Osteoblast (primary cell): ENCODE data around the gene TSPO2. TPM values are rescaled to one million over a fixed set of nuclear protein-coding genes. Genes with fewer than 3 reads are reported as not detected.
A peak's percentile ranks its signal among the peaks of the same experiment; 100 is the strongest.

ENCODE experiments used
- DNase-seq: peaks from one replicate; pipeline ENCODE4 v3.0.0; 2011; ENCODE audit warnings: low spot score, mixed read lengths; ENCODE audit not compliant: insufficient read length; ENCODE audit errors: missing footprints
- H2AFZ ChIP-seq: 2 replicates; pipeline ENCODE4 v1.6.0; 2011; ENCODE audit warnings: mild to moderate bottlenecking, low read length
- H3K27ac ChIP-seq: 2 replicates; pipeline ENCODE4 v1.5.1; 2011; ENCODE audit warnings: mild to moderate bottlenecking, low read depth, low read length, moderate library complexity
- H3K27me3 ChIP-seq: 2 replicates; pipeline ENCODE4 v1.6.0; 2012; ENCODE audit warnings: mild to moderate bottlenecking, control low read depth, inconsistent platforms, low read length, moderate library complexity; ENCODE audit not compliant: insufficient read depth
- H3K36me3 ChIP-seq: 2 replicates; pipeline ENCODE4 v1.5.1; 2011; ENCODE audit warnings: mild to moderate bottlenecking, low read length, control low read depth, moderate library complexity; ENCODE audit not compliant: insufficient read depth
- H3K4me1 ChIP-seq: 2 replicates; pipeline ENCODE4 v1.5.1; 2011; ENCODE audit warnings: mild to moderate bottlenecking, low read length, control low read depth, moderate library complexity; ENCODE audit not compliant: insufficient read depth
- H3K4me2 ChIP-seq: 2 replicates; pipeline ENCODE4 v1.6.0; 2011; ENCODE audit warnings: mild to moderate bottlenecking, low read length; ENCODE audit not compliant: insufficient read depth
- H3K4me3 ChIP-seq: fragments of 200-600 bp; sonication (generic); 3 replicates; pipeline ENCODE4 v1.5.1; 2012; ENCODE audit warnings: mild to moderate bottlenecking, low read length, inconsistent platforms; ENCODE audit not compliant: insufficient read depth
- H3K79me2 ChIP-seq: 2 replicates; pipeline ENCODE4 v1.6.0; 2012; ENCODE audit warnings: mild to moderate bottlenecking, low read length, control low read depth, inconsistent platforms; ENCODE audit not compliant: insufficient read depth
- H3K9me3 ChIP-seq: 2 replicates; pipeline ENCODE4 v1.5.1; 2011; ENCODE audit warnings: low read depth, low read length, control low read depth
- H4K20me1 ChIP-seq: 2 replicates; pipeline ENCODE4 v1.6.0; 2012; ENCODE audit warnings: mild to moderate bottlenecking, low read length, control low read depth; ENCODE audit not compliant: insufficient read depth
- CTCF ChIP-seq: IDR thresholded peaks from 2 replicates; pipeline ENCODE4 v1.5.1; 2011; ENCODE audit warnings: mild to moderate bottlenecking, low read depth, low read length, moderate library complexity; ENCODE audit errors: extremely low read depth
- total RNA-seq: library from RNA; depleted of rRNA; stranded (reverse); fragments of >200 nt; gene quantifications from 2 replicates; pipeline ENCODE4 v1.2.3, GENCODE V29; 2012

Gene TSPO2
- total RNA-seq, 1 donor = not detected

GRCh38 chr6:41025966-41026530 is 16.2 kb upstream of the TSPO2 start:
- peak; percentile 82 for DNase-seq
- no peaks in the 10 kb centered on the region for H4K20me1 ChIP-seq
- H3K27ac ChIP-seq = no peak overlapping the region
- no peaks in the 10 kb centered on the region for H3K36me3 ChIP-seq
- no peak overlapping the region for H2AFZ ChIP-seq
- H3K27me3 ChIP-seq = peaks cover 3% of the 10 kb centered on the region
- peaks cover 12% of the 10 kb centered on the region for H3K4me1 ChIP-seq
- H3K79me2 ChIP-seq = no peaks in the 10 kb centered on the region
- no peaks in the 10 kb centered on the region for H3K9me3 ChIP-seq
- H3K4me2 ChIP-seq = no peak overlapping the region
- no peak overlapping the region for H3K4me3 ChIP-seq
- TF ChIP-seq CTCF = no peak

GRCh38 chr6:41027241-41027640 is 15.0 kb upstream of the TSPO2 start:
- peak overlapping the region; percentile 90 for H3K4me2 ChIP-seq
- H3K4me1 ChIP-seq = peaks cover 9% of the 10 kb centered on the region
- H3K27me3 ChIP-seq = peaks cover 3% of the 10 kb centered on the region
- no peak overlapping the region for H3K27ac ChIP-seq
- no peak for TF ChIP-seq CTCF
- peak overlapping the region; percentile 96 for H2AFZ ChIP-seq
- DNase-seq = no peak
- no peaks in the 10 kb centered on the region for H3K36me3 ChIP-seq
- no peaks in the 10 kb centered on the region for H3K79me2 ChIP-seq
- peak overlapping the region; percentile 70 for H3K4me3 ChIP-seq
- H3K9me3 ChIP-seq = no peaks in the 10 kb centered on the region
- H4K20me1 ChIP-seq = no peaks in the 10 kb centered on the region

GRCh38 chr6:41027799-41028560 is 14.3 kb upstream of the TSPO2 start:
- Histone ChIP-seq H4K20me1 (no peaks in the 10 kb centered on the region), H3K9me3 (no peaks in the 10 kb centered on the region), H3K4me2 (peak overlapping the region; percentile 90), H3K27ac (no peak overlapping the region), H3K79me2 (no peaks in the 10 kb centered on the region), H3K36me3 (no peaks in the 10 kb centered on the region), H3K27me3 (peaks cover 3% of the 10 kb centered on the region), H3K4me1 (peaks cover 9% of the 10 kb centered on the region), H3K4me3 (peak overlapping the region; percentile 70), H2AFZ (peak overlapping the region; percentile 96)
- peak; percentile 89 for TF ChIP-seq CTCF
- peak; percentile 97 for DNase-seq
